ENCODE measurements around the gene SRGAP3.

SRGAP3 gene

GRCh38 chr3:9201266-9201665, 48.2 kb downstream of the SRGAP3 start:
- peak; percentile 19 for TF ChIP-seq CTCF (IDR thresholded peaks at IDR 0.05; ENCODE audit: control insufficient read depth, insufficient read depth, low read depth, low read length, missing control alignments)
- peak; percentile 20 for DNase-seq (ENCODE audit: low read depth)
- H3K4me3 ChIP-seq (ENCODE audit: control insufficient read depth, low read depth, low read length), result no peak overlapping the region

- no peak for TF ChIP-seq CTCF (IDR thresholded peaks at IDR 0.05; ENCODE audit: control insufficient read depth, insufficient read depth, low read depth, low read length, missing control alignments)
- H3K4me3 ChIP-seq (ENCODE audit: control insufficient read depth, low read depth, low read length), result no peak overlapping the region
- no peak for DNase-seq (ENCODE audit: low read depth)
These were observed 49.7 kb downstream of the SRGAP3 start for GRCh38 chr3:9199775-9200174.

- TF ChIP-seq CTCF (IDR thresholded peaks at IDR 0.05; ENCODE audit: control insufficient read depth, insufficient read depth, low read depth, low read length, missing control alignments), result no peak
- H3K4me3 ChIP-seq (ENCODE audit: control insufficient read depth, low read depth, low read length), result no peak overlapping the region
- no peak for DNase-seq (ENCODE audit: low read depth)
These were observed 50.5 kb downstream of the SRGAP3 start for GRCh38 chr3:9198899-9199335.

GRCh38 chr3:9198261-9198660, 51.2 kb downstream of the SRGAP3 start:
- no peak overlapping the region for H3K4me3 ChIP-seq (ENCODE audit: control insufficient read depth, low read depth, low read length)
- no peak for DNase-seq (ENCODE audit: low read depth)
- TF ChIP-seq CTCF (IDR thresholded peaks at IDR 0.05; ENCODE audit: control insufficient read depth, insufficient read depth, low read depth, low read length, missing control alignments), result no peak

GRCh38 chr3:9196020-9196419, 53.4 kb downstream of the SRGAP3 start:
- H3K4me3 ChIP-seq (ENCODE audit: control insufficient read depth, low read depth, low read length), result no peak overlapping the region
- DNase-seq (ENCODE audit: low read depth), result no peak
- TF ChIP-seq CTCF (IDR thresholded peaks at IDR 0.05; ENCODE audit: control insufficient read depth, insufficient read depth, low read depth, low read length, missing control alignments), result no peak

- H3K4me3 ChIP-seq (ENCODE audit: control insufficient read depth, low read depth, low read length), result no peak overlapping the region
- TF ChIP-seq CTCF (IDR thresholded peaks at IDR 0.05; ENCODE audit: control insufficient read depth, insufficient read depth, low read depth, low read length, missing control alignments), result no peak
- DNase-seq (ENCODE audit: low read depth), result no peak
These were observed 54.1 kb downstream of the SRGAP3 start for GRCh38 chr3:9195390-9195789.
